CD14-positive monocyte (primary cell): ENCODE results near the gene FGD3. TPM values are rescaled to one million over a fixed set of nuclear protein-coding genes. Genes with fewer than 3 reads are reported as not detected.

Source experiments
- DNase-seq, 3 donors: peaks; one replicate each; pipeline ENCODE4 v3.0.0-alpha.2; 2011 to 2022
- H2AFZ ChIP-seq: 2 replicates; pipeline ENCODE4 v1.6.0; 2012; ENCODE audit warnings: mild to moderate bottlenecking, low read depth, low read length, inconsistent platforms; ENCODE audit not compliant: insufficient read depth, poor library complexity, severe bottlenecking
- H3K27ac ChIP-seq, 2 donors: 1 replicate in 1 of 2; 2 replicates in 1 of 2; pipeline ENCODE4 v1.5.1; 2012 to 2013; ENCODE audit warnings: low read length in 2 of 2, control low read depth in 1 of 2, inconsistent platforms in 1 of 2, low read depth in 1 of 2, mild to moderate bottlenecking in 1 of 2
- H3K27me3 ChIP-seq, 2 donors: one replicate each; pipeline versions ENCODE4 v1.6.0 to v1.6.1; 2011 to 2013; ENCODE audit warnings: low read length in 2 of 2; ENCODE audit not compliant: control insufficient read depth in 2 of 2, insufficient read depth in 2 of 2
- H3K36me3 ChIP-seq, 2 donors: replicated peaks in 1 of 2; 1 replicate in 1 of 2; 2 replicates in 1 of 2; pipeline versions ENCODE4 v1.5.1 to v1.6.1; 2012 to 2013; ENCODE audit warnings: low read length in 2 of 2, control low read depth in 1 of 2, inconsistent platforms in 1 of 2, mild to moderate bottlenecking in 1 of 2; ENCODE audit not compliant: insufficient read depth in 2 of 2, control insufficient read depth in 1 of 2
- H3K4me1 ChIP-seq, 2 donors: 1 replicate in 1 of 2; 2 replicates in 1 of 2; pipeline versions ENCODE4 v1.5.1 to v1.6.1; 2012 to 2013; ENCODE audit warnings: low read length in 2 of 2, control low read depth in 1 of 2, inconsistent platforms in 1 of 2, mild to moderate bottlenecking in 1 of 2, moderate library complexity in 1 of 2; ENCODE audit not compliant: insufficient read depth in 2 of 2, control insufficient read depth in 1 of 2
- H3K4me2 ChIP-seq: replicated peaks from 2 replicates; pipeline ENCODE3; 2012; ENCODE audit warnings: low read length, moderate library complexity, mild to moderate bottlenecking; ENCODE audit not compliant: poor library complexity, severe bottlenecking; ENCODE audit errors: extremely low read depth
- H3K4me3 ChIP-seq, 3 experiments: fragments of 200-600 bp in 1 of 3; sonication (generic) in 1 of 3; replicated peaks in 1 of 3; 1 replicate in 2 of 3; 2 replicates in 1 of 3; pipeline ENCODE4 v1.5.1; 2011 to 2013; ENCODE audit warnings: low read length in 3 of 3, mild to moderate bottlenecking in 3 of 3, control low read depth in 2 of 3, low read depth in 2 of 3, inconsistent platforms in 1 of 3, moderate library complexity in 1 of 3
- H3K79me2 ChIP-seq: 2 replicates; pipeline ENCODE4 v1.6.0; 2012; ENCODE audit warnings: mild to moderate bottlenecking, control low read depth, inconsistent platforms, low read length, moderate library complexity; ENCODE audit not compliant: insufficient read depth
- H3K9ac ChIP-seq: 2 replicates; pipeline ENCODE4 v1.6.0; 2017; ENCODE audit warnings: low read length, mild to moderate bottlenecking; ENCODE audit not compliant: insufficient read depth, poor library complexity, severe bottlenecking
- H3K9me3 ChIP-seq, 2 donors: replicated peaks in 1 of 2; 1 replicate in 1 of 2; 2 replicates in 1 of 2; pipeline versions ENCODE4 v1.5.1 to v1.6.1; 2012 to 2013; ENCODE audit warnings: low read length in 2 of 2, control low read depth in 1 of 2; ENCODE audit not compliant: control insufficient read depth in 1 of 2, insufficient read depth in 1 of 2
- H4K20me1 ChIP-seq: 2 replicates; pipeline ENCODE4 v1.6.0; 2012; ENCODE audit warnings: mild to moderate bottlenecking, low read length, control low read depth, moderate library complexity; ENCODE audit not compliant: insufficient read depth
- H3K27ac Mint-ChIP-seq, 7 donors: one replicate each; pipeline ENCODE4 v1.8.0; 2020; ENCODE audit warnings: mild to moderate bottlenecking in 7 of 7, mixed read lengths in 7 of 7, moderate library complexity in 6 of 7, inconsistent platforms in 2 of 7
- H3K27me3 Mint-ChIP-seq, 3 donors: one replicate each; pipeline ENCODE4 v1.8.0; 2021 to 2022; ENCODE audit warnings: low read depth in 3 of 3, mild to moderate bottlenecking in 3 of 3, mixed read lengths in 3 of 3, moderate library complexity in 3 of 3, inconsistent platforms in 1 of 3
- H3K36me3 Mint-ChIP-seq, 2 donors: one replicate each; pipeline ENCODE4 v1.8.0; 2020; ENCODE audit warnings: mixed read lengths in 2 of 2, inconsistent platforms in 1 of 2, mild to moderate bottlenecking in 1 of 2
- H3K4me1 Mint-ChIP-seq: one replicate; pipeline ENCODE4 v1.8.0; 2020; ENCODE audit warnings: mild to moderate bottlenecking, mixed read lengths
- H3K4me3 Mint-ChIP-seq, 2 donors: one replicate each; pipeline ENCODE4 v1.8.0; 2020; ENCODE audit warnings: mild to moderate bottlenecking in 2 of 2, mixed read lengths in 2 of 2, moderate library complexity in 1 of 2
- H3K9me3 Mint-ChIP-seq, 7 donors: one replicate each; pipeline ENCODE4 v1.8.0; 2020 to 2022; ENCODE audit warnings: mixed read lengths in 7 of 7, mild to moderate bottlenecking in 6 of 7, moderate library complexity in 6 of 7, inconsistent platforms in 2 of 7
- CTCF ChIP-seq: fragments of 200-600 bp; IDR thresholded peaks from one replicate; pipeline ENCODE4 v1.8.0; 2022; ENCODE audit warnings: antibody characterized with exemption, mild to moderate bottlenecking
- whole genome bisulfite sequencing: methylation state at CpG from one replicate; pipeline ENCODE4 v1.1.5; 2013; ENCODE audit warnings: missing lambda C conversion rate; ENCODE audit not compliant: insufficient coverage; 5-methylcytosine and 5-hydroxymethylcytosine counted together
- intact Hi-C, 2 donors: fragments of 100-400 bp; cut with micrococcal nuclease; formaldehyde crosslinking; loops; one replicate each; pipeline versions ENCODE4 v1.15.0 to v1.15.1; 2023
- polyA plus RNA-seq, 3 donors: library from polyadenylated mRNA; depleted of rRNA in 1 of 3; unstranded in 2 of 3; stranded (reverse) in 1 of 3; fragments of 300-500 nt in 2 of 3; fragments of >200 nt in 1 of 3; fragmentation: Illumina TruSeq in 2 of 3; gene quantifications; 1 replicate in 2 of 3; 2 replicates in 1 of 3; pipeline ENCODE4 v1.2.3, GENCODE V29; 2012 to 2021

FGD3 gene
- polyA plus RNA-seq, 3 donors = 32.4 to 120 (median 56.2) TPM

- no peaks in the 10 kb centered on the region for H3K27me3 ChIP-seq
- no peak overlapping the region for H2AFZ ChIP-seq
- WGBS = 82% methylated on average over 3 of the region's 7 CpGs
- Mint-ChIP-seq H3K27me3 (no peaks in the 10 kb centered on the region), H3K4me3 (no peak overlapping the region), H3K4me1 (peaks cover 64% of the 10 kb centered on the region), H3K9me3 (peaks cover 2 to 10% (median 5%) of the 10 kb centered on the region in 7 donors), H3K27ac (peak overlapping the region in 6 of 7 donors; percentile 16 to 54 (median 27)), H3K36me3 (peaks cover 61 to 85% of the 10 kb centered on the region in 2 donors)
- H3K9ac ChIP-seq = no peak overlapping the region
- no peak overlapping the region for H3K4me3 ChIP-seq
- peaks cover 99% of the 10 kb centered on the region for H4K20me1 ChIP-seq
- H3K27ac ChIP-seq = peak overlapping the region in 1 of 2 donors; percentile 49
- H3K4me2 ChIP-seq = no peak overlapping the region
- intact Hi-C loops = no loop called here
- peaks cover 93% of the 10 kb centered on the region for H3K79me2 ChIP-seq
- no peak for DNase-seq
- peaks cover 33 to 84% of the 10 kb centered on the region in 2 donors for H3K36me3 ChIP-seq
- peaks cover 0 to 4% of the 10 kb centered on the region in 2 donors for H3K9me3 ChIP-seq
- no peak for TF ChIP-seq CTCF
- H3K4me1 ChIP-seq = peaks cover 32 to 45% of the 10 kb centered on the region in 2 donors
These were observed 32.9 kb downstream of the FGD3 start for GRCh38 chr9:92980085-92980745.

- H3K27ac Mint-ChIP-seq = peak overlapping the region in 1 of 7 donors; percentile 42
- H3K36me3 Mint-ChIP-seq = peaks cover 53 to 80% of the 10 kb centered on the region in 2 donors
- Histone ChIP-seq H3K4me3 (no peak overlapping the region), H4K20me1 (peaks cover 99% of the 10 kb centered on the region), H3K79me2 (peaks cover 93% of the 10 kb centered on the region), H2AFZ (no peak overlapping the region), H3K9ac (no peak overlapping the region), H3K27me3 (no peaks in the 10 kb centered on the region), H3K36me3 (peaks cover 18 to 84% of the 10 kb centered on the region in 2 donors), H3K4me1 (peaks cover 21 to 30% of the 10 kb centered on the region in 2 donors), H3K9me3 (peaks cover 0 to 4% of the 10 kb centered on the region in 2 donors), H3K27ac (no peak overlapping the region), H3K4me2 (no peak overlapping the region)
- DNase-seq = no peak
- TF ChIP-seq CTCF = no peak
- no peak overlapping the region for H3K4me3 Mint-ChIP-seq
- no peaks in the 10 kb centered on the region for H3K27me3 Mint-ChIP-seq
- intact Hi-C loops = no loop called here
- 83% methylated on average over 1 of the region's 2 CpGs for WGBS
- H3K4me1 Mint-ChIP-seq = peaks cover 56% of the 10 kb centered on the region
- H3K9me3 Mint-ChIP-seq = peaks cover 2 to 10% (median 5%) of the 10 kb centered on the region in 7 donors
These were observed 34.8 kb downstream of the FGD3 start for GRCh38 chr9:92982130-92982529.
